Urothelium cell line (cell line): ENCODE measurements around the gene TMEM170B.
A peak's percentile ranks its signal among the peaks of the same experiment; 100 is the strongest.

Experiments
- DNase-seq: peaks from one replicate; pipeline ENCODE4 v3.0.0; 2011; ENCODE audit warnings: low spot score, mixed read lengths
- FAIRE-seq: peaks from 2 replicates; lab custom pipeline; 2011; peaks lifted over from hg19 to GRCh38; lab: Jason Lieb, UNC

Gene TMEM170B

DNA sequence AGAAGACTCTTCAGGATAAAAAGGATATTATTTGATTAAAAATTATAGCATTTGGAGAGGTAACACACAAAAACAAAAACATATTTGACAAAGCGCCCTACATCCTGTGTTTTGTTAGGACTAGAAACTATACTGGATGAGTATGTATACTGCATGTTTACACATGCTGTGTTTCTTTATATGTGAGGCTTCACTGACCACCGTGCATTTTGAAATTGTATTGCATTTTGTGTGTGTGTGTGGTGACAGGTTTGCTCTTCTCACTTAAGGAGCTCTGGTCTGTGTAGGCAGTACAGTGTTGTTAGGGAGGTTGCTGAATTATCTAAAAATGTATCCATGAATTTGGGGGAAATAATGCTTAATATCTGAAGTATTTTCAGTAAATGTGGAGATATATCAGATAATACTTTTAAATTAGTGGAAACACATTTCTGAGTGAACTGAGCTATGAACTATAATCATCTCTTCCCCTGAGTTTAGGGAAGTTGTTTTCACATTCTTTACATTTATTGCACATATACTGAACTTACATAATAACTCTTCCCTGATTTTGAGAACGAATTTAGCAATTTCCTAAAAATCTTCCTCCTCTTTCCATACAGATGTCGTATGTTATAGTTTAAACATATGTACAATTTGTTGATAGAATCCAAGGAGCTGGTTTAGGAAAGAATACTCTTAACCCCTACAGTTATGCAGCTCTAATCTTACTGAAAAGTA lies 43.3 kb downstream of the TMEM170B start:
- no peak for FAIRE-seq
- no peak for DNase-seq

DNA sequence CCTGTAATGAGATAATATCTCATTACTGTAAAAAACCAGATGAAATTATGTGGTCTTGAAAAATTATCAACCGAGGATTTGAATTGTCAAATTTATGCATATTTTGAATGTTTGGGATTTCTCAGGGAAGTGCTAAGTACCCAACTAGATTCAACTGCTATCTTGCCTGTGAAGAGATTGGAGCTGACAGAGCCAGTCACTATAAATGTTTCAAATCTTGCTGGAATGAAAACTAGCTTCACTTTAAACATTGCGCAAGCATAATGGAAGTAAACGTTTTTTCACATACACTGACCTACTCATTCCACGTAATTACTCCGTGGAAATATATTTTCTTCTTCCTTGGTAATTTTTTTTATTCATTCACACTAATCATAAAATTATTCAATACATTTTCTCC lies 46.7 kb downstream of the TMEM170B start:
- no peak for DNase-seq

DNA sequence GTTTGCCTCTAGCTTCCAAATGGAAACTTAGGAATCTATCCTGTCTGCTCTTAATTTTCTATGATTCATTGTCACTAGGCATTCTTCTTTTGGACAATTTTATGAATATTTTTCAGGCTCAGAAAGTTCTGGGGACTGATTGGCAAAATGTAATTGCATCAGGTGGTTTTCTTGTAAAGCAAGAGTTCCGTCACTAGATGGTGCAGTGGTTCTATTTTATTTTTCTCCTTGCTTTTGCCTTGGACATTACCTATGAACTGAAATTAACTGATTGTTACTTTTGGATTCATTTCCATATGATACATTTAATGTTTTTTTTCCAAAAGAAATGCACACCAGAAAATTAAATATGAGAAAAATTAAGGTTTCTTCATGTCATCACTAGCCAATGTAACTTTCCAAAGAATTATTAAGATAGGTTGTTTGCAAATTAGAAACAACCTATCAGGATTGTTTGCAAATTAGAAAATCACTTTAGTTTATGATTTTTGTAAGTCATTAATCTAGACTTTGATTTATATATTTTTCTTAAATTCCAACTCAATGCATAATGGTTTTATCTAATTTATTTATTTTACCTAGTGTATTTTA lies 48.0 kb downstream of the TMEM170B start:
- peak; percentile 43 for DNase-seq
- FAIRE-seq, result no peak

More for the DNA sequence above, 46.7 kb downstream of the TMEM170B start:
- FAIRE-seq, result no peak

DNA sequence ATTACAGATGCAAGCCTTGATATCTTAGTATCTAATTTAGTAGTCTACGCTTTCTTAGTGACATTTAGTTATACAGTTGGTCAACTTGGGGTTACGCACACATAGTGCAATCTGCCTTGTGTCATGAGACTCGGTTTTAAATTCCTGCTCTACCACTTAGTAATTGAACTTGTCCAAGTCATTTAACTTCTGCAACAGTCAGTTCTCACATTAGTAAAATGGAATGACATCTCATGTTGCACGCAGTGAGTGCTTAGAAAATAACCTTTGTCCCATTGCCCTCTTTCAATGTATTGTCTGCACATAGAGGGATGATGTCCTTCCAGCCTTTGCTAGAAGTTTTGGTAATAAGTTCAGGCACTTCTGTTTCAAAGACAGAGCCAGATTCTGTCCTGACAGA lies 48.6 kb downstream of the TMEM170B start:
- DNase-seq (no peak), FAIRE-seq (no peak)

- FAIRE-seq (no peak), DNase-seq (peak; percentile 46)
Measured at GRCh38 chr6:11586536-11586935, 49.0 kb downstream of the TMEM170B start.

DNA sequence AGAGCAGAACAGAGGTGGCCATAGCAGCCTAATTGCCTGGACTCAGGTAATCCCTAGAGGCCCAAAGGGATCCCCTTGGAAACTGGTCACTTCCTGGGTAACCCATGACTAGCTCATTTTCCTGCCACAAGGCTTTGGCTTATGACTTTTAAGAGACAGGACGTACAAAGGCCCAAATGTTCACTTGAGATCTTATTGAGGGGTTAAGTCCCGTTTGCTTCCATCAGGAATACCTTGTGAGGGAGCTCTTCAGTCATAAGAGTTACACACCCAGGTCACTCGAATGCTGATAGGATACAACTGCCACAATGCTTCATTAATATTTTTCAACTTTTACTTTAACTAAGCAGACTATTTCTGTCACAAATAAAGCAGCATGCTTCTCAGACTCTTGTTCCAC lies 51.7 kb downstream of the TMEM170B start:
- FAIRE-seq, result no peak
- no peak for DNase-seq

- DNase-seq (no peak), FAIRE-seq (no peak)
Measured at GRCh38 chr6:11592294-11592906, 54.9 kb downstream of the TMEM170B start.

- DNase-seq, result no peak
- no peak for FAIRE-seq
Measured at GRCh38 chr6:11593096-11593495, 55.5 kb downstream of the TMEM170B start.

- no peak for FAIRE-seq
Measured at GRCh38 chr6:11595903-11596302, 58.4 kb downstream of the TMEM170B start.

DNA sequence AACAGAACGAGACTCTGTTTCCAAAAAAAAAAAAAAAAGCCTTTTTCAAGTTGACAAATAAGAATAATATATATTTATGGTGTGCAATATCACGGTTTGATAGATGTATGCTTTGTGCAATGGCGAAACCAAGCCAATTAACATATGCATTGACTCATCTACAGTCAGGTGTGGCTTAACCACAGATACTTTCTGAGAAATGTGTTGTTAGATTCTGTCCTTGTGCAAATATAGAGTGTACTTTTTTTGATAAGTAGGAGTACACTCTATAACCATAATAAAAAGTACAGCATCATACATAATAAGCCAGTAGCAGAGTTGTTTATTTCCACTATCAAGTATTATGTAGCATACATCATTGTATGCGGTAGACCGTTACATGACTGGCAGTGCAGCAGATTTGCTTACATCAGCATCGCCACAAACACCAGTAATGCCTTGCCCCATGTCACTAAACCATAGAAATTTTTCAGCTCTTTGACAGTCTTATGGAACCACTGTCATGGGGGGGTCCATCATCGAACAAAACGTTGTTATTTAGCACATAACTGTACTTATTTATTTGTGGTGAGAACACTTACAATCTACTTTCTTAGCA lies 59.2 kb downstream of the TMEM170B start:
- DNase-seq (no peak), FAIRE-seq (no peak)

More at GRCh38 chr6:11595903-11596302, 58.4 kb downstream of the TMEM170B start:
- DNase-seq, result no peak

GRCh38 chr6:11598687-11599086 lies 61.1 kb downstream of the TMEM170B start:
- DNase-seq, result no peak

GRCh38 chr6:11600251-11600650 lies 62.7 kb downstream of the TMEM170B start:
- DNase-seq, result no peak

More at GRCh38 chr6:11598687-11599086, 61.1 kb downstream of the TMEM170B start:
- FAIRE-seq, result no peak

DNA sequence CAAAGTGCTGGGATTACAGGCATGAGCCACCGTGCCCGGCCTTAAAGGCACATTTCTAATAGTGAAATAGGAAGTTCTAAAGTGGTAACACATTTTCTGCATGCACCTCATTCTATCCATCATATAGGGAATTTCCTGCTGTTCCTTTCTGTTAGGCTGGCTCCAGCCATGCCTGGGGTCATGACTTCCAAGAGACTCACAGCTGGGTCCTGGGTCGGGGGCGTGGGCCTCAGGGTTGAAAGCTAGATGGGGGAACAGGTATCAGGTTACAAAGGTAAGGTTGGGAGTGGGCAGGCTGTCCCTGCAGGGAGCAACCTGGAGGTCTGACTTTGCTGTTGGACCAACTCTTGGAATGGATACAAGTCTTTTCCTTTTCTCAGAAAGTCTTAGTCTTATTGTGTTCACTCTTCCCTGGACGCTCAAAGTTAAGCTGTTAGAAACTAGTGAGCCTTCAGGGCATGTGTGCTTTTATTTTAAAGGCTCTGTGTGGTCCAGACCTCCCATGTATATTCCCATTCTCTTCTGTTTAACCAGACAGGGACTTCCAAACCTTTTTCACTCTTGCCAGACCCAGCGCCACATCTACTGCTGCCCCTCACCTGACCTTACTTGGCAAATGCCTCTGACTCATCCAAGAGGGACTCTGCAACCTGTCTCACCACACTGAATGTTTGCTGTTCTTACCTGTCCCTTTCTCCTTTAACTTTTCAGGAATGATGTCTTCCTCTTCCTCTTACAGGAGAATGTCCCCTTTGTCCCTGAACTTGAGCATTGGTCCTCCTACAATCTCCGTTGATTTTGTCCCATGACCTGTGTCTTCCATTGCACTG lies 64.4 kb downstream of the TMEM170B start:
- FAIRE-seq, result no peak
- DNase-seq, result no peak

More at GRCh38 chr6:11600251-11600650, 62.7 kb downstream of the TMEM170B start:
- no peak for FAIRE-seq

DNA sequence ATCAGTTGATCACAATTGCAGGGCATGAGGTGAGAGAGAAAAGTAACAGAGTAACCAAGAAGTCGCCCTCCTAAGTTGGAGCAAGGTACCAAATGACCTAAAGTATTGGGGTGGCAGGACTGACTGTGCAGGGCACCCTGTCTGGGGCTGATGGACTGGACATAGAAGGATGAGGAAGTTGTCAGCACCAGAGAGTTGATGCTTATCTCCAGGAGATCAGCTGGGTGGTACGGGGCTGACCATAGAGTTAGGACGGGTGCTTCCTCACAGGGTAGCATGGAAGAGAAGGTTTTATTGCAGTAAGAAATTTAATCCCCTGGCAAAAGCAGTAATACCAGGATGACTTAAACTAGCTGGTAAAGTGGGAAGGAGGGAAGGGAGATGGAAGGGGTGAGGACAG lies 66.7 kb downstream of the TMEM170B start:
- FAIRE-seq (no peak), DNase-seq (no peak)

DNA sequence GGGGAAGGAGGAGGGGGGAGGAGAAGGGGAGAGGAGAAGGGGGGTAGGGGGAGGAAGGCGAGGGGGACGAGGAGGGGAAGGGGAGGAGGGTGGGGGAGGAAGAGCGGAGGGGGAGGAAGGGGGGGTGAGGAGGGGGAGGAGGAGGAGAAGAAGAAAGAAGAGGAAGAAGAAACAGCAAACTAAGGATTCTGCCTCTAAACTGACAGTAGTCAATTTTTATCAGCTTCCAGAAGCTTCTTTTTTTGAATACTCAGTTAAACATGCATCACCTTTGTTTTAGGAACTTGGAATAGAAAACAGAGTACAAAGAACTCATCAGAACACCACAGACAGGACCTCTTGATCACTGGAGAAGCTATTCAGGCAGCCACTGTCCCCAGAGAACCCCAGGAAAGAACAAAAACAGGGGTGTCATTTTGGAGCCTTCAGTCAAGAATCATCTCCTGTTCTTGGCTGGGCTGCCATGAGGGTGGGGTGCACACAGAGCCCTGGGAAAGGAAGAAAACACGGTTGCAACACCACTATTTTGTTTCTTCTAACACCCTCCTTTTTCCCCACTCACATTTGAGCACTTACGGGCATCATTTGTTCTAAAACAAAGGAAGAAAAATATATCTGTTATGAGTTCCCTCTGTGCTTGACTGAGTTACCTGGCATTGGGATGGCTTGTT lies 67.4 kb downstream of the TMEM170B start:
- DNase-seq (no peak), FAIRE-seq (no peak)

- FAIRE-seq (no peak), DNase-seq (no peak)
Measured at GRCh38 chr6:11605507-11605905, 68.0 kb downstream of the TMEM170B start.

- DNase-seq, result no peak
- FAIRE-seq, result no peak
Measured at GRCh38 chr6:11606332-11606731, 68.8 kb downstream of the TMEM170B start.

DNA sequence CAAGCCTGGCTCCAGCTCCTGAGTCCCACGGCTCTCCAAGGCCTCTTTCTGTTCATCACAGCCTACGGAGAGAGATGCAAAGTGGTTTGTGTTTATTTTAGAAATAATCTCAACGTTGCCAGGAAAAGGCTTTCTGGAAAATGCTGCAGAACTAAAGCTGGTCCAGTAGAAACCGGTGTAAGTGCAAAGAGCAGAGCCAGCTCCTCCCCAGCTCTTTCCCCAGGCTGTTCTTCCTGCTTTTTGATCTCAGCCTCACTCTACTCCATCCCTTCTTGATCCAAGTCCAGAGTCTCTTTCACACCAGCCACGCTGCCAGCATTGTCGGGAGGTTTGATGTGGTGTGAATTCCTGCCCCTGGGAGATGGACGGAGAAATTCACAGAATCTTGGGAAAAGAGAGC lies 69.8 kb downstream of the TMEM170B start:
- DNase-seq (no peak), FAIRE-seq (no peak)

DNA sequence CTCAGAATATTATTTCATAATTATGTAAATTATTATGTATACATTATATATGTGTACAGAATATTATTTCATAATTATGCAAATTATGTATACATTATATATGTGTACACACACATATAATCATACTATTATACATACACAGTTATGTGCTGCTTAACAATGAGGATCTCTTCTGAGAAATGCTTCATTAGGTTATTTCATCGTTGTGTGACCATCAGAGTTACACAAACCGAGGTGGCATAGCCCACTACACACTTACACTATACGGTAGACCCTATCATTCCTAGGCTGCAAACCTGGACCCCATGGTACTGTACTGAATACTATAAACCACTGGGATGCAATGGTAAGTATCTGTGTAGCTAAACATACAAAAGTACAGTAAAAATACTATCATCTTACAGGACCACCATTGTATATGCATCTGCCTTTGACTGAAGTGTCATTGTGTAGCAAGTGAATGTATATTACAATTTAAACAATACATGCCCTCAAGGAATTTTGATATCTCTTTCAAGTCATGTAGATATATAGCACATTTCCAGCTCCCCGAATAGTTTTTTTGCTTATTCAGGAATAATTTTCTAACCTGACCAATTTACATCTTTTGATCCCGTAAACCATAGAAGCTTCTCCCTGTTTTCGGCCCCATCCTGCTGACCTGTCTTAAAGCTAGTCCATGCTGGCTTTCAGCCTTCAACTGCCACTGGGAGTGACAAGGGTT lies 71.2 kb downstream of the TMEM170B start:
- DNase-seq, result no peak
- FAIRE-seq, result no peak
